Amniotic epithelial cell (primary cell): ENCODE data around the gene TADA3.

Experiments used
- DNase-seq: peaks from one replicate; pipeline ENCODE4 v3.0.0-alpha.2; 2010; ENCODE audit warnings: low read depth

TADA3 gene, protein sequence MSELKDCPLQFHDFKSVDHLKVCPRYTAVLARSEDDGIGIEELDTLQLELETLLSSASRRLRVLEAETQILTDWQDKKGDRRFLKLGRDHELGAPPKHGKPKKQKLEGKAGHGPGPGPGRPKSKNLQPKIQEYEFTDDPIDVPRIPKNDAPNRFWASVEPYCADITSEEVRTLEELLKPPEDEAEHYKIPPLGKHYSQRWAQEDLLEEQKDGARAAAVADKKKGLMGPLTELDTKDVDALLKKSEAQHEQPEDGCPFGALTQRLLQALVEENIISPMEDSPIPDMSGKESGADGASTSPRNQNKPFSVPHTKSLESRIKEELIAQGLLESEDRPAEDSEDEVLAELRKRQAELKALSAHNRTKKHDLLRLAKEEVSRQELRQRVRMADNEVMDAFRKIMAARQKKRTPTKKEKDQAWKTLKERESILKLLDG

DNA sequence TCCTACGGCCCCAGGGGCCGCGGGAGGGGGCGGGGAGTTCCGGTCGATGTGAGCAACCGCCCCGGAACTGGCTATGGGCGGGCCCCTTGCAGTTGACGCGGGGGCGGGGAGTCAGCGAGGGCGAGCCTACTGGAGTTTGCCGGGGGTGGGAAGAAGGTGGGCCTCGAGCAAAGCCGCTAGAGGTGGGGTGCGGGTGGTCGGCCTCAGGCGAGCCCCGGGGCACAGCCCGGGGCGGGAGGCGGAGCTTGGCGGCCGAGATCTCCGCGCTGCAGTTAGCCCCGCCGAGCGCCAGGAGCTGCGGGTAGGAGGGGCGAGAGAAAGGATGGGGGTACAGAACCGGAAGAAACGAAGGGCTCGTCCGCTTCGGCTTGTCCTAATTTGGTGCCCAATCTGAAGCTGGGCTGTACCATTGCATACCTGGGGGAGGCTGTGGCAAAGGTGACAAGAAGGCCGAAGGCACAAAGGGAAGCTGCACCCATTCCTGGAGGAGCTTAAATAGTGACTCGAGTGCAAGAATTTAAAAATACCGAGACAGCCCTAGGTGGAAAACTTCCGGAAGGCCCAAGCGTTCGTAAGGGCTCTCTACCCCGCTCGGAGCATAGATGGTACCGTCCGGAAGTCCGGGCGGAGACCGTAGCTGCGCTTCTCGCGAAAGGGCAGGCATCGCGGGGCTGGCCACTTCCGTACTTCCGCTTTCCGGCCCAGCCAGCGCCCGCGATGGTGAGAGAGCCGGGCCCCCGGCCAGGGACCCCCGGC lies at the start of gene TADA3, which contains the start of gene ARPC4:
Gene TADA3 (minus strand): TSS at position 69 of the 756 bp plus-strand sequence. CDS start 1,007 bp downstream, outside the sequence.
Gene ARPC4 (plus strand): TSS at position 678 of the 756 bp plus-strand sequence. CDS start 40 bp downstream, at position 718.
- peak; percentile 96 for DNase-seq

DNA sequence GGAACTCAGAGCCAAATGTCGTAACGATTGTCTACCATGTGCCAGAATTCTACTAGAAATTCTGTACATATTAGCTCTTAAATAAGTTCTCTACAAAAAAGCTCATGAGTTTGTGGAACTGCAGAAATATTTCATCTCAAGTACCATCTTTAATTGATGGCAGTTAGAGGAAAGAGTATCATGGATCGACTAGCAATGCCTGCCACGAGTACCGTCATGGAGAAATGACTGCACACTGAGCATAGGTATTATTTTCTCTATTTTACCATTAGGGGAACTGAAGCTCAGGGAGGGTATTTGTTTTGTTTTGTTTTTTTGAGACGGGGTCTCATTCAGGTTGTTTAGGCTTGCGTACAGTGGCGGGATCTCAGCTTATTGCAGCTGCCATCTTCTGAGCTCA lies 48.7 kb upstream of the TADA3 start:
- DNase-seq = no peak

- no peak for DNase-seq
Observed at GRCh38 chr3:9838856-9839255, 46.6 kb upstream of the TADA3 start.

- DNase-seq = no peak
Observed at GRCh38 chr3:9837701-9838582, 45.7 kb upstream of the TADA3 start.

DNA sequence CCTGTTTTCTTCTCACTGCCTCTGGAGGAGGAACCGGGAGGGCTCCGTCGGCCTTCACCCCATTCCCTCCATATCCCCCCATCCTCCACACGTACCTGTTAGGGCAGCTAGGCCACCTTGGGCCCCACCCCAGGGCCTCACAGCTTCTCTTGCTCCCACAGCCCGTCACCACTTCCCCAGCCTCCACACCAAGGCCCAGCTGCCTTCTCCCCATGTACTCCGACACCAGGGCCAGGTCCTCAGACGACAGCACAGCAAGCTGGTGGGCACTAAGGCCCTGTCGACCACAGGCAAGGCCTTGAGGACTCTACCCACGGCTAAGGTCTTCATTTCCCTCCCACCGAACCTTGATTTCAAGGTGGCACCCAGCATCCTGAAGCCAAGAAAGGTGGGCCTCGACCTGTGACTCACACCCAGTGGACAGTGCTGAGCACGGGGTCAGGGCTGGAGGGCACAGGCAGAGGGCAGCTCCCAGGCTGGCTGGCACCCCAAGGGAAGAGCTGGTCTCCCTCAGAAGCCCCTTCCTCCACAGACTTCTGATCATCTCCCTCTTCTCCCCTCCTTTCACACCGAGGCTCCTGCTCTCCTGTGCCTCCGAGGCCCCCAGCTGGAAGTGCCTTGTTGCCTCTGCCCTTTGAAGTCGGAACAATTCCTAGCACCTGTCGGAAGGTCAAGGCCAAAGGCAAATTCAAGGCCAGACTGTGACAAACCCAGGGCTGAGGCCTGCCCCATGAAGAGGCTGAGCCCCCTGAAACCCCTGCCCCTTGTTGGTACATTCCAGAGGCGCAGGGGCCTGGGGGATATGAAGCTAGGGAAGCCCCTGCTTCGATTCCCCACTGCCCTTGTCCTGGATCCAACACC lies 42.5 kb upstream of the TADA3 start:
- DNase-seq = no peak

GRCh38 chr3:9833078-9833477 lies 40.8 kb upstream of the TADA3 start:
- no peak for DNase-seq

DNA sequence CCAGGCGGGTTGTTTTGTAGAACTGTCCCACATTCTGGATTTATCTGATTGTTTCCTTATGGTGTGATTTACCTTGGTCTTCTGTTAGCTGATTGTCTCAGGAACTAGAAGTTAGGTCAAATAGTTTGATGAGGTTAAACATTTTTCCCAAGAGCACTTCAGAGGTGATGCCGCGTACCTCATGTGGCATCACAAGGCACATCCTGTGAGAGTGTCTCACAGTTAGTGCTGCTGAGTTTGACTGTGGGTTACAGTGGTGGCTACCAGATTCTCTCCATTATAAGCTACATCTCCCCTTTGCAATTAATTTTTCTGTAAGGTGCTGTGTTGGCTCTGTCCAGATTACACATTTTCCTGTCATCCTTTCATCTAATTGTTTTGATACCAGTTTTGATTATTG lies 39.0 kb upstream of the TADA3 start:
- DNase-seq = no peak

GRCh38 chr3:9828801-9829755 lies 36.8 kb upstream of the TADA3 start:
- DNase-seq = no peak

- DNase-seq = peak; percentile 27
Observed at GRCh38 chr3:9826815-9827573, 34.7 kb upstream of the TADA3 start.

- DNase-seq = no peak
Observed at GRCh38 chr3:9825451-9826040, 33.3 kb upstream of the TADA3 start.

GRCh38 chr3:9820946-9821345 lies 28.7 kb upstream of the TADA3 start:
- peak; percentile 33 for DNase-seq

GRCh38 chr3:9820543-9820942 lies 28.3 kb upstream of the TADA3 start:
- DNase-seq = no peak

GRCh38 chr3:9818666-9819335 lies 26.5 kb upstream of the TADA3 start:
- DNase-seq = no peak

DNA sequence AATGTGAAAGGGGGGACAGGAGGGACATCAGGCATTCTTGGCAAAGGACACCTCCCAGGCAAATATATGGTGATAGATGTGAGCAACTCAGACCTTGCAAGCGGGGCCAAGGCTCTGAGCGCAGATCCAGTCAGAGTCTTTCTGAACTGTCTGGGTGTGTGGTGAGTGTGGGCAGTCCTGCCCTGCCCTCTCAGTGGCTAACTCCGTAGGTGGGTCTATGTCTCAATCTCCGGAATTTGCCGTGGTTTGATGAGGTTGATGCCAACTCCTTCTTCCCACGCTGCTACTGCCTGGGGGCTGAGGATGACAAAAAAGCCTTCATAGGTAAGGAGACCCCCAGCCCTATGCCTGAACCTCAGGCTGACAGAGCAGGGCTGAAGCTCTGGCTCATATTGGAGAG lies 25.2 kb upstream of the TADA3 start:
- no peak for DNase-seq

DNA sequence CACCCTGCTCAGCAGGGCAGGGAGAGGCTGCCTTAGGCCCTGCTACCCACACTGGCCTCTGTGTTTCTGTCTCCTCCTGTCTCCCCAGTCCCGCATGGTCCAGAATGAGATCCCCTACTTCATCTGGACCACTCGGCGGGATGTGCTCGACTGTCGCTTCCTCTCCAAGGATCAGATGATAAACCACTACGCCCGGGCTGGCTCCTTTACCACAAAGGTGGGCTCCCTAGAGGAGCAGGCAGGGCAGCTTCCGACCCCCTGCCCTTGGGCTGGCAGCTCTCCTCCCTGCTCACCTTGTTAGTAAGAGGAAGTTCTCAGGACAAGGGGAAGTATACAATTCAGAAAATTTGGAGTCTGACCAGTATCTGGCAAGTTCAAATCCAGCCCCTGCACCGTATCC lies 23.7 kb upstream of the TADA3 start:
- no peak for DNase-seq

DNA sequence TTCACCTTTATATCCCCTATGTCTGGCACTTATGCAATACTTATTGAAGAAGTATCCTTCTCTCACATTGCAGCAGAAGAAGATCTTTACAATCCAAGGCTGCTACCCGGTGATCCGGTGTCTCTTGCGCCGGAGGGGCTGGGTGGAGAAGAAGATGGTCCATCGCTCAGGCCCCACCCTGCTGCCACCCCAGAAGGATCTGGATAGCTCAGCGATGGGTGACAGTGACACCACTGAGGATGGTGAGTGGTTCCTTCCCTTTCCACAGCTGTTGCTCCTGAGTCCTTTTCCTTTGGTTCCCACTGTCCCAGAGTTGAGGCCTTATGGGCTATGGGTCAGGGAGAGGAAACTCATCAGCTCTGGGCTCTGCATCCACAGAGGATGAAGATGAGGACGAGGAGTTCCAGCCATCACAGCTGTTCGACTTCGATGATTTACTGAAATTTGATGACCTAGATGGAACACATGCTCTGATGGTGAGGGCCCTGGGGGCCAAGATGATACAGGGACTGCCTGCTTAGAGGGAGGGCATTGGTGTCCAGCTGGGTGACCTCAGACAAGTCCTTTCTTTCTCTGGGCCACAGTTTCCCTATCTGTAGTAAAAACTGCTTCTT lies 20.7 kb upstream of the TADA3 start:
- DNase-seq = no peak

DNA sequence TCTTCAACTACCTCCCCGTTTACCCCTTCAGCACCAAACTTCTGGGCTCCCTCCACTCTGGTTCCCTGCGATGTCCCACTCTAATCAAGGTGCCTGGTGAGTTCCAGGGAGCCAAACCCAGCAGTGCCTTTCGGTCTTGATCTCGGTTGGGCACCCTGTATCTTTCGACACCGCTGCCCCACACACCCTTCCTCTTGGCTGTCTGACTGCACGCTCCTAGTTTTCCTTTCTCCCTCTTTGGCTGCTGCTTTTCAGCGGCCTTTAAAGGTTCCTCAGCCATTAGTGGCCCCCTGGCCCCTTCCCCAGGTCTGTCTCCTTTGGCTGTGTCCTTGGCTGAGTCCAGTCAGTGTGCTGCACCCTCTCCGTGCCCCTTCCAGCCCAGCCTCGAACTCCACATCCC lies 18.6 kb upstream of the TADA3 start:
- no peak for DNase-seq

DNA sequence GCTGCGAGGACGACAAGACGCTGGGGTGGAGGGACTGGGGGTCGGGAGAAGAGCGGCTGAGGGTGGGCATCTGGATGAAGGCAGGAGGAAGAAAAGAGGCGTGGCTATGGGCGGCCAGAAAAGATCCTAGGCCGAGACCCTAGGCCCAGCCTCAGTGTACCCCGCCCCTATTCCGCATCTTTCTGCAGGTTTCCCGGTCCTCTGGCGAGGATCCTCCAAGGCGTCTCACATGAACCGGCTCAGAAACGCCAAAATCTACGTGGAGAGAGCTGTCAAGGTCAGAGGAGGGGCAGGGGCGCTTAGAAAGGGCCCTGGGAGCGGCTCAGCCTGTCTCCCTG lies 18.1 kb upstream of the TADA3 start:
- no peak for DNase-seq
